ENCODE measurements around the gene AMBP.
"Not testable (repeated sequence)": the region's sequence is repeated elsewhere in the genome, so short reads cannot be mapped to it uniquely, and the experiment has no call there.

AMBP gene

DNA sequence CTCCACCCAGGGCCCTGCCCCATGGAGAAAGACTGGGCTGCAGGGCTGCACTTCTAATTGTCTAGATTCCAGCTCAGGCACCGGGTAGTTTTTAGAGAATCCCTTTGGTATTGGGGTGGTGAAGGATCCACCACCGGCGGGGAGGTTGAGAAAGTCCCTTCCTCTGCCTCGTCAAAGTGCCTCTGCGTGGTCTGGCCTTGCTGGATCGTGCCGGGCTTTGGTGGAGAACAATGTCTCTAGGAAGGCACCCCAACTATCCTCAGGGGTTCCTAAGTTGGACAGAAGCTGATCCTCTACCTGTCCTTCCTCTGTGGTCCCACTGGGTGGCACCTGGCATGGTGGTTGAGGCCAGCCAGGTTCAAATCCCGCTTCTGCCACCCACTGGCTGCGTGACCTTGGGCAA, 7.3 kb upstream of the AMBP start:
- Histone ChIP-seq H3K36me3 (no peaks in the 10 kb centered on the region), H3K4me1 (no peaks in the 10 kb centered on the region), H3K4me3 (ENCODE audit: low read depth, low read length) (no peak overlapping the region), H3K9me3 (no peaks in the 10 kb centered on the region; the same call in 1 of the 2 replicates), H3K27me3 (no peaks in the 10 kb centered on the region)
- peak; percentile 1 for DNase-seq
- TF ChIP-seq, protein P1, sequence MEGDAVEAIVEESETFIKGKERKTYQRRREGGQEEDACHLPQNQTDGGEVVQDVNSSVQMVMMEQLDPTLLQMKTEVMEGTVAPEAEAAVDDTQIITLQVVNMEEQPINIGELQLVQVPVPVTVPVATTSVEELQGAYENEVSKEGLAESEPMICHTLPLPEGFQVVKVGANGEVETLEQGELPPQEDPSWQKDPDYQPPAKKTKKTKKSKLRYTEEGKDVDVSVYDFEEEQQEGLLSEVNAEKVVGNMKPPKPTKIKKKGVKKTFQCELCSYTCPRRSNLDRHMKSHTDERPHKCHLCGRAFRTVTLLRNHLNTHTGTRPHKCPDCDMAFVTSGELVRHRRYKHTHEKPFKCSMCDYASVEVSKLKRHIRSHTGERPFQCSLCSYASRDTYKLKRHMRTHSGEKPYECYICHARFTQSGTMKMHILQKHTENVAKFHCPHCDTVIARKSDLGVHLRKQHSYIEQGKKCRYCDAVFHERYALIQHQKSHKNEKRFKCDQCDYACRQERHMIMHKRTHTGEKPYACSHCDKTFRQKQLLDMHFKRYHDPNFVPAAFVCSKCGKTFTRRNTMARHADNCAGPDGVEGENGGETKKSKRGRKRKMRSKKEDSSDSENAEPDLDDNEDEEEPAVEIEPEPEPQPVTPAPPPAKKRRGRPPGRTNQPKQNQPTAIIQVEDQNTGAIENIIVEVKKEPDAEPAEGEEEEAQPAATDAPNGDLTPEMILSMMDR (IDR thresholded peaks at IDR 0.05; ENCODE audit: low read depth, low read length), result no peak

DNA sequence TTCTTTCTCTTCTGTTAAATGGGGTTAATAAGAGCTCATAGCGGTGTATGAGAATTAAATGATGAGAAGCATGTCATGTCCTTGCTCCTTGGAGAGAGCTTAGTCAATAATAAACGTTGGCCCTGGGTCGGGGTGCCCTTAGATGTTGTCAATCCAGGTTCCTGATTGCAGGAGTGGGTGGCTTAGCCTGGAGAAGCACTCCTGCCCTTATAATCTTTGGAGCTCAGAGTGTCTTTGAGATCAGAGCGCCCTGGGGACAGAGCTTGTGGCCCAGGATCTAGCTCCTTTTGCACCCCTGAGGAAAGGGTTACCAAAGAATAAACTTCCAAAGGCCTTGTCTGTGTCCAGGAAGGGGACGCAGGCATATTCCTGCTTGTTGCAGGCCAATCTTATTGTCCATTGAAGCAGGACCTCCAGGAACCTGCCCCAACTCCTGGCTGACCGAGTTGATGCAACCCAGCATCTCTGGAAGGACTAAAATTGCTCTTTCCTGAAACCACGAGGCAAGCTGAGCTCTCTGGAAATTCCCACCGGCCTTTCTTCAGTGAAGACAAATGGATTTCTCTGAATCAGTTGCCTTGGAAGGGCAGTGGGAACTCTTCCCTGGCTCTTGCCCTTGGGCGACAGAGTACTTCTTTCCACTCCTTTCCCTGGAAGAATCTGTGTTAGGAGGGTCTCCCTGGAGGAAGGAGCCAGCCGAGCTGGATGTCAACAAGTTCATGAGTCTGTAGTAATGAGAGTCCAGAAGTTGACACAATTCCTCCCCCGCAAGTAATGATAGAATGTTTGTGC, 6.4 kb upstream of the AMBP start:
- H3K9me3 ChIP-seq, result no peaks in the 10 kb centered on the region; the same call in 1 of the 2 replicates
- peak; percentile 2 for DNase-seq
- no peaks in the 10 kb centered on the region for H3K27me3 ChIP-seq
- H3K4me1 ChIP-seq, result no peaks in the 10 kb centered on the region
- no peak overlapping the region for H3K4me3 ChIP-seq (ENCODE audit: low read depth, low read length)
- TF ChIP-seq, protein P1 (IDR thresholded peaks at IDR 0.05; ENCODE audit: low read depth, low read length), result no peak
- H3K36me3 ChIP-seq, result no peaks in the 10 kb centered on the region

DNA sequence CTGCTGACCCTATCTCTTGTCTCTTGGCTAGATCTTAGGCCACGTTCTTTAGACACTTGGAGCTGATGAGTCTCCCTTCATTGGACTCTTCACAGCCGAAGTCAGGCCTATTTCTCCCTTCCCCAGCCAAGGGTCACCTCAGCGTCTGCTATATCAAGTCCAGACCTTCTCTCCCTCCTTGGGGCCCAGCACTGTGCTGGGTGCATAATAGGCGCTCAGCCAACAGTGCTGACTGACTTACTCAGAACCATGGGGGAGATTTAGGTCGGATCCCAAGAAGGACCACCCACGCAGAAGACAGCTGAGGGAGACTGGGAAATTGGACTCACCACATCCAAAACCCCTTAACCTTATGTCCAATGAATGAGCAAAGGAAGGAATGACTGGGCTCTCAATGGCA, 5.6 kb upstream of the AMBP start:
- Histone ChIP-seq H3K27me3 (no peaks in the 10 kb centered on the region), H3K4me1 (no peaks in the 10 kb centered on the region), H3K9me3 (no peaks in the 10 kb centered on the region; the same call in 1 of the 2 replicates), H3K4me3 (ENCODE audit: low read depth, low read length) (no peak overlapping the region), H3K36me3 (no peaks in the 10 kb centered on the region)
- DNase-seq, result peak; percentile 3
- TF ChIP-seq, protein P1 (IDR thresholded peaks at IDR 0.05; ENCODE audit: low read depth, low read length), result no peak

DNA sequence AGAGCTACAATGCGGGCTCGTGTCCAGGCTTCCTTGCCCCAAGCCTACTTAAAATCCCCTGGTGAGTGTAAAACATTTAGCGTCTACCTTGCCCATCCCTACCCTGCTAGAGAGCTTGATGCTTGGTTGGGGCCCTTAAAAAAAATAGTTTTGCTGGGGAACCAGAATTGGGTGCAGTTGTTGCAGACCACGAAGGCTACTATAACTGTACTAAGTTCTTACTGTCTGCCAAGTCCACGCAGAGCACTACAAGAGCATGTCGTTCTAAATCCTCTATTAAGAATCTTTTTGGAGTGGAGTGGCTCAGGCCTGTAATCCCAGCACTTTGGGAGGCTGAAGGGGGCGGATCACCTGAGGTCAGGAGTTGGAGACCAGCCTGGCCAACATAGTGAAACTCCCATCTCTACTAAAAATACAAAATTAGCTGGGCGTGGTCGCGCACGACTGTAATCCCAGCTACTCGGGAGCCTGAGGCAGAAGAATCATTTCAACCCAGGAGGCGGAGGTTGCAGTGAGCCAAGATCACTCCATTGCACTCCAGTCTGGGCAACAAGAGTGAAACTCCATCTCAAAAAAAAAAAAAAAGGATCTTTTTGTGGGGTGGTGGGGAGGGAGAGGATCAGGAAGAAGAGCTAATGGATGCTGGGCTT, 4.8 kb upstream of the AMBP start:
- DNase-seq, H3K27me3 ChIP-seq: not testable (repeated sequence)

DNA sequence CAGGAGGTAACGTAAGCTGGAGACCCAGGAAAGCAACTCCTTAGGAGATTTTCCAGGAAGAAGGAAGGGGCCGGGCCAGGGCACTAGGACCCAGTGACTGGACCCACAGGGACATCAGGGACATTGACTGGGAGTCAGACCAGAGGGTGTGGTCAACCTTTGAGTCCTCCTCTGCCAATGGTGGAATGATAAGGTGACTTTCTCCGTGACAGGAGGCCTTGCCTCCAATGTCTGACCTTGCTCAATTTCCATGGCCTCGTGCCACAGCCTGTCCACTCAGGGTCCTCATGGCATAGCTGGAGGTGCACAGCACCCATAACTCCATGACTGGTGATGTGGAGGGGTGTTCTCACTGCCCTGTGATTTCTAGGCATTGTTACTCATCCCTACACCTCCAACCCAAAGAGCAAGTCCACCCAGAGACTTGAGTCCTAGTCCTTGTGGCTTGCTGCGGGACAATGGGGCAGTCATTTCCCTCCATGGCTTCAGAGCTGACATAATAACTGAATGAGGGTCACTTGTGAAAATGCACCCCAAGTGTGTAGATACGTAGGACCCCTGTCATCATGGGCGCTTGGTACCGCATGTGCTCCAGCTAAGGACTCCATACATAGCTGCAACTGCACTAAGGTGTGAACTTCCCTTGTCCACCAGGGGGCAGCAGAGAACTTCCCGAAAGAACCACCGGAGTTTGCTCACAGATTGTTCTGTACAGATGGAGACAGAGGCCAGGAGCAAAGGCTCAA, 4.1 kb upstream of the AMBP start:
- H3K9me3 ChIP-seq, result no peaks in the 10 kb centered on the region; the same call in 1 of the 2 replicates
- peaks cover 4% of the 10 kb centered on the region; the same call in 1 of the 2 replicates for H3K4me1 ChIP-seq
- H3K27me3 ChIP-seq, result no peaks in the 10 kb centered on the region
- TF ChIP-seq, protein P1 (IDR thresholded peaks at IDR 0.05; ENCODE audit: low read depth, low read length), result peak; percentile 96
- no peaks in the 10 kb centered on the region for H3K36me3 ChIP-seq
- peak; percentile 88 for DNase-seq
- no peak overlapping the region for H3K4me3 ChIP-seq (ENCODE audit: low read depth, low read length)

More for the DNA sequence above, 4.8 kb upstream of the AMBP start:
- not testable (repeated sequence) for H3K36me3 ChIP-seq; H3K4me1 ChIP-seq; H3K4me3 ChIP-seq (ENCODE audit: low read depth, low read length); H3K9me3 ChIP-seq

DNA sequence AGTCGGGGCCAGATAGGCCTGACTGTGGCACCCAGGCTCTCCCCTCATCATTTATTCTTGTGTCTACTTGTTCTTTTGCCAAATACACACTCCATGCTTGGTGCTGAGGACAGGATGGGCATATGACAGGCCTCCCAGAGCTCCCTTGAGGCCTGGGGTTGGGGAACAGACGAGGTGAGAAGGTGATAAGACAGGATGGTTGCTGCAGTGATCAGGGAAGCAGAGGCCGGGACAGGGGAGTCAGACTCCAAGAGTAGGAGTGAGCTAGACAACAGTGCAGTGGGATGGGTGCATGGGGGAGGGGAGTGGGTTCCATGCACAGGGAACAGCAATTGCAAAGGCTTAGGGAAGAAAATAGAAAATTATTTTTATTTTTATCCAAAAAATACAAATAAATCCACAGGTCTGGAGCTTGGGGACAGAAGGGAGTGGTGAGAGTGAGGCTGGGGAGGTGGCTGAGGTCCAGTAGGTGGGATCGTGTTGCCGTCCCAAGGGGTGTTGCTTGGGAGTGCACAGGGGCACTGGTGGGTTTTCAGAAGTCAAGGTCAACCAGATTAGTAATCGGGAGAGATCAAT, 3.4 kb upstream of the AMBP start:
- Histone ChIP-seq H3K27me3 (no peaks in the 10 kb centered on the region), H3K36me3 (no peaks in the 10 kb centered on the region), H3K4me3 (ENCODE audit: low read depth, low read length) (no peak overlapping the region), H3K4me1 (peaks cover 4% of the 10 kb centered on the region; the same call in 1 of the 2 replicates), H3K9me3 (no peaks in the 10 kb centered on the region)
- DNase-seq, result peak; percentile 1
- TF ChIP-seq, protein P1 (IDR thresholded peaks at IDR 0.05; ENCODE audit: low read depth, low read length), result no peak
